ENCODE measurements around the gene KRTAP10-8.

- TF ChIP-seq CTCF (IDR thresholded peaks at IDR 0.05 in 4 of 5, conservative IDR thresholded peaks at IDR 0.05 in 1 of 5) (no peak), POLR2A (IDR thresholded peaks at IDR 0.05) (no peak)
Observed at GRCh38 chr21:44617071-44617501, 5.2 kb downstream of the KRTAP10-8 start.

Measured in gastrocnemius medialis (tissue), 4 donors.